WTC11 (cell line): ENCODE results near the gene NCCRP1. TPM values are rescaled to one million over a fixed set of nuclear protein-coding genes. Genes with fewer than 3 reads are reported as not detected.

ENCODE experiments used
- ATAC-seq: fragments of 200-7000 bp; cut with Tn5 transposase; 2 replicates; pipeline ENCODE4 v1.10.0; 2021; ENCODE audit warnings: mild to moderate bottlenecking, moderate library complexity
- CTCF ChIA-PET: fragments of 300-600 bp; sonication (Branson Sonifier 250); formaldehyde crosslinking; loops from one replicate; lab custom pipeline; 2021; ENCODE audit warnings: antibody characterized with exemption; lab: Charles Lee
- POLR2A ChIA-PET: fragments of 350-600 bp; sonication (Branson Sonifier 250); formaldehyde crosslinking; loops from one replicate; lab custom pipeline; 2021; ENCODE audit warnings: antibody characterized with exemption; lab: Charles Lee
- DNase-seq: peaks from one replicate; pipeline ENCODE4 v3.0.0; 2021; ENCODE audit warnings: low spot score
- H3K27ac Mint-ChIP-seq: 2 replicates; pipeline ENCODE4 v1.8.0; 2021; ENCODE audit warnings: mixed read lengths
- H3K27me3 Mint-ChIP-seq: 2 replicates; pipeline ENCODE4 v1.8.0; 2021; ENCODE audit warnings: low read depth, mild to moderate bottlenecking, moderate library complexity, mixed read lengths
- H3K36me3 Mint-ChIP-seq: 2 replicates; pipeline ENCODE4 v1.8.0; 2021; ENCODE audit warnings: mixed read lengths
- H3K4me1 Mint-ChIP-seq: 2 replicates; pipeline ENCODE4 v1.8.0; 2022; ENCODE audit warnings: mixed read lengths
- H3K4me3 Mint-ChIP-seq: 2 replicates; pipeline ENCODE4 v1.8.0; 2021; ENCODE audit warnings: mild to moderate bottlenecking, moderate library complexity, mixed read lengths
- H3K9me3 Mint-ChIP-seq: 2 replicates; pipeline ENCODE4 v1.8.0; 2021; ENCODE audit warnings: mixed read lengths
- FOXK1 ChIP-seq: sonication (generic); formaldehyde crosslinking; IDR thresholded peaks from 2 replicates; pipeline ENCODE4 v1.8.0; 2022; ENCODE audit warnings: mild to moderate bottlenecking, moderate library complexity, missing genetic modification reagents
- GABPB1 ChIP-seq: sonication (generic); formaldehyde crosslinking; IDR thresholded peaks from 2 replicates; pipeline ENCODE4 v1.8.1; 2023; ENCODE audit warnings: mild to moderate bottlenecking, missing genetic modification reagents
- GRHL2 ChIP-seq: fragments of 250-450 bp; sonication (Bioruptor Pico); IDR thresholded peaks from 2 replicates; pipeline ENCODE4 v1.8.0; 2022; ENCODE audit warnings: mild to moderate bottlenecking, moderate library complexity; ENCODE audit not compliant: insufficient replicate concordance, severe bottlenecking
- NFE2L1 ChIP-seq: sonication (generic); formaldehyde crosslinking; IDR thresholded peaks from 2 replicates; pipeline ENCODE4 v1.8.1; 2023; ENCODE audit warnings: missing genetic modification reagents
- NR1H2 ChIP-seq: sonication (generic); formaldehyde crosslinking; IDR thresholded peaks from 2 replicates; pipeline ENCODE4 v1.9.0; 2021; ENCODE audit warnings: mild to moderate bottlenecking, moderate library complexity, missing genetic modification reagents
- NR3C1 ChIP-seq: sonication (generic); formaldehyde crosslinking; conservative IDR thresholded peaks from 2 replicates; pipeline ENCODE4 v1.8.1; 2023; ENCODE audit warnings: low read depth, mild to moderate bottlenecking, missing genetic modification reagents
- SMAD3 ChIP-seq: sonication (generic); formaldehyde crosslinking; IDR thresholded peaks from 2 replicates; pipeline ENCODE4 v1.8.0; 2022; ENCODE audit warnings: missing genetic modification reagents, mild to moderate bottlenecking, borderline replicate concordance
- TEAD4 ChIP-seq: sonication (generic); formaldehyde crosslinking; IDR thresholded peaks from 2 replicates; pipeline ENCODE4 v1.8.0; 2022; ENCODE audit warnings: mild to moderate bottlenecking, missing genetic modification reagents
- ZNF121 ChIP-seq: sonication (generic); formaldehyde crosslinking; IDR thresholded peaks from 2 replicates; pipeline ENCODE4 v1.8.0; 2023; ENCODE audit warnings: missing genetic modification reagents
- total RNA-seq: library from RNA; stranded (reverse); gene quantifications from 3 replicates; pipeline ENCODE4 v1.2.3, GENCODE V29; 2021
- TF ChIP-seq, protein P1 (sequence below): sonication (generic); formaldehyde crosslinking; IDR thresholded peaks from 2 replicates; pipeline ENCODE4 v1.8.1; 2023; ENCODE audit warnings: mild to moderate bottlenecking, missing genetic modification reagents
- TF ChIP-seq, protein P2 (sequence below): sonication (generic); formaldehyde crosslinking; IDR thresholded peaks from 2 replicates; pipeline ENCODE4 v1.8.1; 2023; ENCODE audit warnings: mild to moderate bottlenecking, moderate library complexity, missing genetic modification reagents
- TF ChIP-seq, protein P3 (sequence below): sonication (generic); formaldehyde crosslinking; IDR thresholded peaks from 2 replicates; pipeline ENCODE4 v1.8.1; 2022; ENCODE audit warnings: missing genetic modification reagents, borderline replicate concordance
- TF ChIP-seq, protein P4 (sequence below): sonication (generic); formaldehyde crosslinking; IDR thresholded peaks from 2 replicates; pipeline ENCODE4 v1.8.0; 2022; ENCODE audit warnings: mild to moderate bottlenecking, missing genetic modification reagents
- TF ChIP-seq, protein P5 (sequence below): sonication (generic); formaldehyde crosslinking; IDR thresholded peaks from 2 replicates; pipeline ENCODE4 v1.8.1; 2023; ENCODE audit warnings: mild to moderate bottlenecking, missing genetic modification reagents, moderate library complexity
- TF ChIP-seq, protein P6 (sequence below): sonication (generic); formaldehyde crosslinking; IDR thresholded peaks from 2 replicates; pipeline ENCODE4 v1.8.0; 2023; ENCODE audit warnings: mild to moderate bottlenecking, missing genetic modification reagents
- TF ChIP-seq, protein P7 (sequence below): fragments of 250-450 bp; sonication (Bioruptor Pico); IDR thresholded peaks from 2 replicates; pipeline ENCODE4 v1.9.0; 2021; ENCODE audit warnings: mild to moderate bottlenecking

The NCCRP1 gene
- total RNA-seq, 1 experiment from 2014 or later: 2.0 TPM

DNA sequence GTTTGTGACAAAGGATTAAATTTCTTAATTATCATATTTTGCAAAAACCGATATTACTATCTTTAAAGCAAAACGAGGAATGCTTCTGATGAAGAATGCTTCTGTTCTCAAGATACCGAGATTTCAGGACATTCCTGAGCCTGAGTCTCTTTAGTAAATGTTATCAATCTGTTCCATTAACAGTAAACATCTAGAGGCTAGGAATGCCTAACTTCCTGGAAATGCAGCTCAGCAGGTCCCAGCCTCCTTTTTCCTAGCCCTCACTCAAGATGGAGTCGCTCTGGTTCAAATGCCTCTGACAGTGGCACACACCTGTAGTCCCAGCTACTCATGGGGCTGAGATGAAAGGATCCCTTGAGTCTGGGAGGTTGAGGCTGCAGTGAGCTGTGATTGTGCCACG lies 54.3 kb downstream of the NCCRP1 start:
- ATAC-seq (no peak), DNase-seq (no peak)
- Mint-ChIP-seq H3K4me1 (no peaks in the 10 kb centered on the region), H3K4me3 (no peak overlapping the region), H3K36me3 (no peaks in the 10 kb centered on the region), H3K9me3 (no peaks in the 10 kb centered on the region), H3K27me3 (peaks cover 80% of the 10 kb centered on the region), H3K27ac (no peak overlapping the region)
- POLR2A ChIA-PET: no interaction called here
- CTCF ChIA-PET: no interaction called here
- TF ChIP-seq NR3C1: no peak
- TF ChIP-seq ZNF121: no peak
- TF ChIP-seq, protein P1, sequence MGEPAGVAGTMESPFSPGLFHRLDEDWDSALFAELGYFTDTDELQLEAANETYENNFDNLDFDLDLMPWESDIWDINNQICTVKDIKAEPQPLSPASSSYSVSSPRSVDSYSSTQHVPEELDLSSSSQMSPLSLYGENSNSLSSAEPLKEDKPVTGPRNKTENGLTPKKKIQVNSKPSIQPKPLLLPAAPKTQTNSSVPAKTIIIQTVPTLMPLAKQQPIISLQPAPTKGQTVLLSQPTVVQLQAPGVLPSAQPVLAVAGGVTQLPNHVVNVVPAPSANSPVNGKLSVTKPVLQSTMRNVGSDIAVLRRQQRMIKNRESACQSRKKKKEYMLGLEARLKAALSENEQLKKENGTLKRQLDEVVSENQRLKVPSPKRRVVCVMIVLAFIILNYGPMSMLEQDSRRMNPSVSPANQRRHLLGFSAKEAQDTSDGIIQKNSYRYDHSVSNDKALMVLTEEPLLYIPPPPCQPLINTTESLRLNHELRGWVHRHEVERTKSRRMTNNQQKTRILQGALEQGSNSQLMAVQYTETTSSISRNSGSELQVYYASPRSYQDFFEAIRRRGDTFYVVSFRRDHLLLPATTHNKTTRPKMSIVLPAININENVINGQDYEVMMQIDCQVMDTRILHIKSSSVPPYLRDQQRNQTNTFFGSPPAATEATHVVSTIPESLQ (CRISPR knock-in tag): no peak
- no peak for TF ChIP-seq GABPB1 (CRISPR knock-in tag)
- TF ChIP-seq, protein P2, sequence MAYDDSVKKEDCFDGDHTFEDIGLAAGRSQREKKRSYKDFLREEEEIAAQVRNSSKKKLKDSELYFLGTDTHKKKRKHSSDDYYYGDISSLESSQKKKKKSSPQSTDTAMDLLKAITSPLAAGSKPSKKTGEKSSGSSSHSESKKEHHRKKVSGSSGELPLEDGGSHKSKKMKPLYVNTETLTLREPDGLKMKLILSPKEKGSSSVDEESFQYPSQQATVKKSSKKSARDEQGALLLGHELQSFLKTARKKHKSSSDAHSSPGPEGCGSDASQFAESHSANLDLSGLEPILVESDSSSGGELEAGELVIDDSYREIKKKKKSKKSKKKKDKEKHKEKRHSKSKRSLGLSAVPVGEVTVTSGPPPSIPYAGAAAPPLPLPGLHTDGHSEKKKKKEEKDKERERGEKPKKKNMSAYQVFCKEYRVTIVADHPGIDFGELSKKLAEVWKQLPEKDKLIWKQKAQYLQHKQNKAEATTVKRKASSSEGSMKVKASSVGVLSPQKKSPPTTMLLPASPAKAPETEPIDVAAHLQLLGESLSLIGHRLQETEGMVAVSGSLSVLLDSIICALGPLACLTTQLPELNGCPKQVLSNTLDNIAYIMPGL: no peak
- TF ChIP-seq, protein P3, sequence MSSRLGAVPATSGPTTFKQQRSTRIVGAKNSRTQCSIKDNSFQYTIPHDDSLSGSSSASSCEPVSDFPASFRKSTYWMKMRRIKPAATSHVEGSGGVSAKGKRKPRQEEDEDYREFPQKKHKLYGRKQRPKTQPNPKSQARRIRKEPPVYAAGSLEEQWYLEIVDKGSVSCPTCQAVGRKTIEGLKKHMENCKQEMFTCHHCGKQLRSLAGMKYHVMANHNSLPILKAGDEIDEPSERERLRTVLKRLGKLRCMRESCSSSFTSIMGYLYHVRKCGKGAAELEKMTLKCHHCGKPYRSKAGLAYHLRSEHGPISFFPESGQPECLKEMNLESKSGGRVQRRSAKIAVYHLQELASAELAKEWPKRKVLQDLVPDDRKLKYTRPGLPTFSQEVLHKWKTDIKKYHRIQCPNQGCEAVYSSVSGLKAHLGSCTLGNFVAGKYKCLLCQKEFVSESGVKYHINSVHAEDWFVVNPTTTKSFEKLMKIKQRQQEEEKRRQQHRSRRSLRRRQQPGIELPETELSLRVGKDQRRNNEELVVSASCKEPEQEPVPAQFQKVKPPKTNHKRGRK (CRISPR knock-in tag): no peak
- no peak for TF ChIP-seq GRHL2 (CRISPR knock-in tag)
- no peak for TF ChIP-seq TEAD4 (CRISPR knock-in tag)
- TF ChIP-seq, protein P4, sequence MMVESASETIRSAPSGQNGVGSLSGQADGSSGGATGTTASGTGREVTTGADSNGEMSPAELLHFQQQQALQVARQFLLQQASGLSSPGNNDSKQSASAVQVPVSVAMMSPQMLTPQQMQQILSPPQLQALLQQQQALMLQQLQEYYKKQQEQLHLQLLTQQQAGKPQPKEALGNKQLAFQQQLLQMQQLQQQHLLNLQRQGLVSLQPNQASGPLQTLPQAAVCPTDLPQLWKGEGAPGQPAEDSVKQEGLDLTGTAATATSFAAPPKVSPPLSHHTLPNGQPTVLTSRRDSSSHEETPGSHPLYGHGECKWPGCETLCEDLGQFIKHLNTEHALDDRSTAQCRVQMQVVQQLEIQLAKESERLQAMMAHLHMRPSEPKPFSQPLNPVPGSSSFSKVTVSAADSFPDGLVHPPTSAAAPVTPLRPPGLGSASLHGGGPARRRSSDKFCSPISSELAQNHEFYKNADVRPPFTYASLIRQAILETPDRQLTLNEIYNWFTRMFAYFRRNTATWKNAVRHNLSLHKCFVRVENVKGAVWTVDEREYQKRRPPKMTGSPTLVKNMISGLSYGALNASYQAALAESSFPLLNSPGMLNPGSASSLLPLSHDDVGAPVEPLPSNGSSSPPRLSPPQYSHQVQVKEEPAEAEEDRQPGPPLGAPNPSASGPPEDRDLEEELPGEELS: no peak
- TF ChIP-seq, protein P5, sequence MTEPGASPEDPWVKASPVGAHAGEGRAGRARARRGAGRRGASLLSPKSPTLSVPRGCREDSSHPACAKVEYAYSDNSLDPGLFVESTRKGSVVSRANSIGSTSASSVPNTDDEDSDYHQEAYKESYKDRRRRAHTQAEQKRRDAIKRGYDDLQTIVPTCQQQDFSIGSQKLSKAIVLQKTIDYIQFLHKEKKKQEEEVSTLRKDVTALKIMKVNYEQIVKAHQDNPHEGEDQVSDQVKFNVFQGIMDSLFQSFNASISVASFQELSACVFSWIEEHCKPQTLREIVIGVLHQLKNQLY (CRISPR knock-in tag): no peak
- TF ChIP-seq, protein P6, sequence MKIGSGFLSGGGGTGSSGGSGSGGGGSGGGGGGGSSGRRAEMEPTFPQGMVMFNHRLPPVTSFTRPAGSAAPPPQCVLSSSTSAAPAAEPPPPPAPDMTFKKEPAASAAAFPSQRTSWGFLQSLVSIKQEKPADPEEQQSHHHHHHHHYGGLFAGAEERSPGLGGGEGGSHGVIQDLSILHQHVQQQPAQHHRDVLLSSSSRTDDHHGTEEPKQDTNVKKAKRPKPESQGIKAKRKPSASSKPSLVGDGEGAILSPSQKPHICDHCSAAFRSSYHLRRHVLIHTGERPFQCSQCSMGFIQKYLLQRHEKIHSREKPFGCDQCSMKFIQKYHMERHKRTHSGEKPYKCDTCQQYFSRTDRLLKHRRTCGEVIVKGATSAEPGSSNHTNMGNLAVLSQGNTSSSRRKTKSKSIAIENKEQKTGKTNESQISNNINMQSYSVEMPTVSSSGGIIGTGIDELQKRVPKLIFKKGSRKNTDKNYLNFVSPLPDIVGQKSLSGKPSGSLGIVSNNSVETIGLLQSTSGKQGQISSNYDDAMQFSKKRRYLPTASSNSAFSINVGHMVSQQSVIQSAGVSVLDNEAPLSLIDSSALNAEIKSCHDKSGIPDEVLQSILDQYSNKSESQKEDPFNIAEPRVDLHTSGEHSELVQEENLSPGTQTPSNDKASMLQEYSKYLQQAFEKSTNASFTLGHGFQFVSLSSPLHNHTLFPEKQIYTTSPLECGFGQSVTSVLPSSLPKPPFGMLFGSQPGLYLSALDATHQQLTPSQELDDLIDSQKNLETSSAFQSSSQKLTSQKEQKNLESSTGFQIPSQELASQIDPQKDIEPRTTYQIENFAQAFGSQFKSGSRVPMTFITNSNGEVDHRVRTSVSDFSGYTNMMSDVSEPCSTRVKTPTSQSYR (CRISPR knock-in tag): no peak
- no peak for TF ChIP-seq NR1H2 (CRISPR knock-in tag)
- TF ChIP-seq NFE2L1 (CRISPR knock-in tag): no peak
- TF ChIP-seq, protein P7, sequence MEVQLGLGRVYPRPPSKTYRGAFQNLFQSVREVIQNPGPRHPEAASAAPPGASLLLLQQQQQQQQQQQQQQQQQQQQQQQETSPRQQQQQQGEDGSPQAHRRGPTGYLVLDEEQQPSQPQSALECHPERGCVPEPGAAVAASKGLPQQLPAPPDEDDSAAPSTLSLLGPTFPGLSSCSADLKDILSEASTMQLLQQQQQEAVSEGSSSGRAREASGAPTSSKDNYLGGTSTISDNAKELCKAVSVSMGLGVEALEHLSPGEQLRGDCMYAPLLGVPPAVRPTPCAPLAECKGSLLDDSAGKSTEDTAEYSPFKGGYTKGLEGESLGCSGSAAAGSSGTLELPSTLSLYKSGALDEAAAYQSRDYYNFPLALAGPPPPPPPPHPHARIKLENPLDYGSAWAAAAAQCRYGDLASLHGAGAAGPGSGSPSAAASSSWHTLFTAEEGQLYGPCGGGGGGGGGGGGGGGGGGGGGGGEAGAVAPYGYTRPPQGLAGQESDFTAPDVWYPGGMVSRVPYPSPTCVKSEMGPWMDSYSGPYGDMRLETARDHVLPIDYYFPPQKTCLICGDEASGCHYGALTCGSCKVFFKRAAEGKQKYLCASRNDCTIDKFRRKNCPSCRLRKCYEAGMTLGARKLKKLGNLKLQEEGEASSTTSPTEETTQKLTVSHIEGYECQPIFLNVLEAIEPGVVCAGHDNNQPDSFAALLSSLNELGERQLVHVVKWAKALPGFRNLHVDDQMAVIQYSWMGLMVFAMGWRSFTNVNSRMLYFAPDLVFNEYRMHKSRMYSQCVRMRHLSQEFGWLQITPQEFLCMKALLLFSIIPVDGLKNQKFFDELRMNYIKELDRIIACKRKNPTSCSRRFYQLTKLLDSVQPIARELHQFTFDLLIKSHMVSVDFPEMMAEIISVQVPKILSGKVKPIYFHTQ (CRISPR knock-in tag): no peak
- no peak for TF ChIP-seq SMAD3 (CRISPR knock-in tag)
- no peak for TF ChIP-seq FOXK1

Other genes starting within 250 kb of the NCCRP1 start
- 16.8 to 22.2 TPM (median 18.6 TPM) in 3 replicates for gene FBXO17, start 221.2 kb upstream of the NCCRP1 start, total RNA-seq
- 18.9 to 22.7 TPM (median 20.0 TPM) in 3 replicates for gene FBXO27, start 164.4 kb upstream of the NCCRP1 start, total RNA-seq
- 0.09 to 0.11 TPM (median 0.11 TPM) in 3 replicates for gene ACP7, start 112.6 kb upstream of the NCCRP1 start, total RNA-seq
- 69.8 to 77.7 TPM (median 73.9 TPM) in 3 replicates for gene PAK4, start 71.2 kb upstream of the NCCRP1 start, total RNA-seq
- 0.37 to 1.1 TPM (median 0.77 TPM) in 3 replicates for gene SYCN, start 7.3 kb downstream of the NCCRP1 start, total RNA-seq
- not detected in 3 replicates for gene IFNL3, start 48.0 kb downstream of the NCCRP1 start, total RNA-seq
- not detected in 3 replicates for gene IFNL4, start 51.9 kb downstream of the NCCRP1 start, total RNA-seq
- gene IFNL2, start 71.4 kb downstream of the NCCRP1 start, total RNA-seq: not detected in 3 replicates
- gene IFNL1, start 99.4 kb downstream of the NCCRP1 start, total RNA-seq: not detected in 3 replicates
- gene LRFN1, start 123.9 kb downstream of the NCCRP1 start, total RNA-seq: 7.1 to 8.5 TPM (median 8.1 TPM) in 3 replicates
- gene GMFG, start 139.1 kb downstream of the NCCRP1 start, total RNA-seq: 0.96 to 1.8 TPM (median 1.4 TPM) in 3 replicates
- 148 to 164 TPM (median 150 TPM) in 3 replicates for gene SAMD4B, start 145.5 kb downstream of the NCCRP1 start, total RNA-seq
- 27.8 to 34.4 TPM (median 29.4 TPM) in 3 replicates for gene PAF1, start 194.1 kb downstream of the NCCRP1 start, total RNA-seq
- gene MED29, start 194.4 kb downstream of the NCCRP1 start, total RNA-seq: 37.6 to 42.9 TPM (median 39.4 TPM) in 3 replicates
- gene ZFP36, start 209.9 kb downstream of the NCCRP1 start, total RNA-seq: 17.3 to 22.2 TPM (median 18.4 TPM) in 3 replicates
- gene PLEKHG2, start 215.7 kb downstream of the NCCRP1 start, total RNA-seq: 62.3 to 72.0 TPM (median 63.6 TPM) in 3 replicates
- gene RPS16, start 239.0 kb downstream of the NCCRP1 start, total RNA-seq: 2,962 to 3,158 TPM (median 2,999 TPM) in 3 replicates
- gene SUPT5H, start 248.6 kb downstream of the NCCRP1 start, total RNA-seq: 109 to 135 TPM (median 110 TPM) in 3 replicates